Sigmoid colon (tissue), 4 donors: Measurements from ENCODE around the gene BMPER.

Experiments
- POLR2AphosphoS5 ChIP-seq, 4 donors: sonication (generic); formaldehyde crosslinking; IDR thresholded peaks; one replicate each; pipeline ENCODE4 v1.6.1; 2017; ENCODE audit warnings: antibody characterized with exemption in 4 of 4
- TF ChIP-seq, protein P1 (sequence below), 4 experiments: fragments of 450-650 bp in 3 of 4; fragments of 200-600 bp in 1 of 4; IDR thresholded peaks; one replicate each; pipeline ENCODE4 v1.5.1; 2016 to 2019; ENCODE audit warnings: antibody characterized with exemption in 4 of 4, mild to moderate bottlenecking in 3 of 4, moderate library complexity in 2 of 4

DNA sequence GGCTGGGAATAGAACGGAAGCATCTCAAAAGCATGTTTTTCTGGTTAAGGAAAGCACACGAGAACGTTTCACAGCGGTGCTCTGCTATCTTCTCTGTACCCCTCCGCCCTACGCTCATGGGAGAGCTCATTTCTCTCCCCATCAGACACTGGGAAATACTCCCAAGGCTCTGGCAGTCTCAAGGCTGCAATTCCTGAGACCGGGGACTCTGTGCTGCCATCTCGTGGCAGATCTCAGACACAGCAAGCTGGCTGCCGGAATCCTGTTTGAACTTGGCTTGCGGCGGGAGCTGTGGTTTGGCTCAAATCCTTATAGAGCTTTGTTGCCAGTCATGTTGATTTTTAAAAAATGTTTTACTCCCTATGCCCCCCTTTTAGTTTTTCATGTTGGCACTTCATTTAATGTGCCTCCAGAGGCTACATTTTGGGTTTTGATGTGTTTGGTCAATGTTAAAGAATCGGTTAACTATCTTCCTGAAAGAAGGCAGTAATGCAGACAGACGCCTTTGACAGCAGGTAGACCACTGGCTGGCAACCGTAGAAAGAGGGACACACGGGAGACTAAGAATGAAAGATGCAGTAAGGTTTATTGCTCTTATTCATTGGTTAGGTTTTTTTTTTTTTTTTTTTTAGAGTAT lies 27.6 kb downstream of the BMPER start:
- TF ChIP-seq, protein P1, sequence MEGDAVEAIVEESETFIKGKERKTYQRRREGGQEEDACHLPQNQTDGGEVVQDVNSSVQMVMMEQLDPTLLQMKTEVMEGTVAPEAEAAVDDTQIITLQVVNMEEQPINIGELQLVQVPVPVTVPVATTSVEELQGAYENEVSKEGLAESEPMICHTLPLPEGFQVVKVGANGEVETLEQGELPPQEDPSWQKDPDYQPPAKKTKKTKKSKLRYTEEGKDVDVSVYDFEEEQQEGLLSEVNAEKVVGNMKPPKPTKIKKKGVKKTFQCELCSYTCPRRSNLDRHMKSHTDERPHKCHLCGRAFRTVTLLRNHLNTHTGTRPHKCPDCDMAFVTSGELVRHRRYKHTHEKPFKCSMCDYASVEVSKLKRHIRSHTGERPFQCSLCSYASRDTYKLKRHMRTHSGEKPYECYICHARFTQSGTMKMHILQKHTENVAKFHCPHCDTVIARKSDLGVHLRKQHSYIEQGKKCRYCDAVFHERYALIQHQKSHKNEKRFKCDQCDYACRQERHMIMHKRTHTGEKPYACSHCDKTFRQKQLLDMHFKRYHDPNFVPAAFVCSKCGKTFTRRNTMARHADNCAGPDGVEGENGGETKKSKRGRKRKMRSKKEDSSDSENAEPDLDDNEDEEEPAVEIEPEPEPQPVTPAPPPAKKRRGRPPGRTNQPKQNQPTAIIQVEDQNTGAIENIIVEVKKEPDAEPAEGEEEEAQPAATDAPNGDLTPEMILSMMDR (IDR thresholded peaks at IDR 0.05): peak; percentile 70 to 94 (median 88)
- TF ChIP-seq POLR2AphosphoS5 (IDR thresholded peaks at IDR 0.05): peak in 2 of 4 donors; percentile 19 to 25
